Measurements from ENCODE around the gene PCDHGA1. TPM values are rescaled to one million over a fixed set of nuclear protein-coding genes. Genes with fewer than 3 reads are reported as not detected.

The PCDHGA1 gene
- polyA plus RNA-seq, 3 donors = not detected

DNA sequence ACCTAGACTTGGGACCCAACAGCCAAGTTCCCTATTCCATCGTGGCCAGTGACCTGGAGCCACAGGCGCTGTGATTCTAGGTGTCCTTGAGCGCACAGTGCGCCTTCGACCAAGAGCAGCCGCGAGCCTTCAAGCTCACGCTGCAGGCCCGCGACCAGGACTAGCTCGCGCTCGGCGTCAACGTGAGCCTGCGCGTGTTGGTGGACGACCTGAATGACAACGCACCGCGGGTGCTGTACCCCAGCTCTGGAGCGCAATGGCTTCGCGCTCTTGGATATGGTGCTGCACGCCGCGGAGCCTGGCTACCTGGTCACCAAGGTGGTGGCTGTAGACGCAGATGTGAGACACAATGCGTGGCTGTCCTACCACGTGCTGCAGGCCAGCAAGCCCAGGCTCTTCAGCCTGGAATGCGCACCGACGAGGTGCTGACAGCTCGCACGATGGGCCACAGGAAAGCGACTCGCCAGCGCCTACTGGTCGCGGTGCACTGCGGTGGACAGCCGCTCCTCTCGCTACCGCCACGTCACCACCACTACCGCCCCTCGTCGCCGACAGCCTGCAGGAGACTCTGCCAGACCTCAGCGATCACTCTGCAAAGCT, 111.4 kb downstream of the PCDHGA1 start:
- Histone ChIP-seq H2AFZ (ENCODE audit: insufficient read depth, low read depth, low read length, poor library complexity, severe bottlenecking) (no peak overlapping the region), H3K4me2 (replicated peaks; ENCODE audit: extremely low read depth, low read length, poor library complexity, severe bottlenecking) (no peak overlapping the region), H3K36me3 (replicated peaks in 1 of 2; ENCODE audit: control insufficient read depth in 1 of 2, insufficient read depth in 2 of 2, low read length in 2 of 2) (no peaks in the 10 kb centered on the region), H4K20me1 (ENCODE audit: insufficient read depth, low read length) (no peaks in the 10 kb centered on the region), H3K9ac (ENCODE audit: insufficient read depth, low read length, poor library complexity, severe bottlenecking) (no peak overlapping the region), H3K4me1 (ENCODE audit: control insufficient read depth in 1 of 2, insufficient read depth in 2 of 2, low read length in 2 of 2) (no peaks in the 10 kb centered on the region), H3K27ac (ENCODE audit: low read depth in 1 of 2, low read length in 2 of 2) (no peak overlapping the region), H3K79me2 (ENCODE audit: insufficient read depth, low read length) (no peaks in the 10 kb centered on the region), H3K9me3 (replicated peaks in 1 of 2; ENCODE audit: control insufficient read depth in 1 of 2, insufficient read depth in 1 of 2, low read length in 2 of 2) (peaks cover 10 to 18% of the 10 kb centered on the region in 2 donors), H3K27me3 (ENCODE audit: control insufficient read depth in 2 of 2, insufficient read depth in 2 of 2, low read length in 2 of 2) (peaks cover 0 to 15% of the 10 kb centered on the region in 2 donors), H3K4me3 (replicated peaks in 1 of 3; ENCODE audit: low read depth in 2 of 3, low read length in 3 of 3) (no peak overlapping the region)
- H3K4me3 Mint-ChIP-seq = no peak overlapping the region
- H3K9me3 Mint-ChIP-seq = peaks cover 4 to 41% (median 14%) of the 10 kb centered on the region in 7 donors
- H3K27me3 Mint-ChIP-seq (ENCODE audit: low read depth in 3 of 3) = peaks cover 3 to 29% (median 16%) of the 10 kb centered on the region in 3 donors
- H3K4me1 Mint-ChIP-seq = no peaks in the 10 kb centered on the region
- H3K36me3 Mint-ChIP-seq = no peaks in the 10 kb centered on the region
- WGBS (ENCODE audit: insufficient coverage) = 58% methylated on average over 46 of the region's 50 CpGs
- intact Hi-C loops (cut with micrococcal nuclease) = no loop called here
- H3K27ac Mint-ChIP-seq = no peak overlapping the region
- DNase-seq = no peak
- TF ChIP-seq, protein P1, sequence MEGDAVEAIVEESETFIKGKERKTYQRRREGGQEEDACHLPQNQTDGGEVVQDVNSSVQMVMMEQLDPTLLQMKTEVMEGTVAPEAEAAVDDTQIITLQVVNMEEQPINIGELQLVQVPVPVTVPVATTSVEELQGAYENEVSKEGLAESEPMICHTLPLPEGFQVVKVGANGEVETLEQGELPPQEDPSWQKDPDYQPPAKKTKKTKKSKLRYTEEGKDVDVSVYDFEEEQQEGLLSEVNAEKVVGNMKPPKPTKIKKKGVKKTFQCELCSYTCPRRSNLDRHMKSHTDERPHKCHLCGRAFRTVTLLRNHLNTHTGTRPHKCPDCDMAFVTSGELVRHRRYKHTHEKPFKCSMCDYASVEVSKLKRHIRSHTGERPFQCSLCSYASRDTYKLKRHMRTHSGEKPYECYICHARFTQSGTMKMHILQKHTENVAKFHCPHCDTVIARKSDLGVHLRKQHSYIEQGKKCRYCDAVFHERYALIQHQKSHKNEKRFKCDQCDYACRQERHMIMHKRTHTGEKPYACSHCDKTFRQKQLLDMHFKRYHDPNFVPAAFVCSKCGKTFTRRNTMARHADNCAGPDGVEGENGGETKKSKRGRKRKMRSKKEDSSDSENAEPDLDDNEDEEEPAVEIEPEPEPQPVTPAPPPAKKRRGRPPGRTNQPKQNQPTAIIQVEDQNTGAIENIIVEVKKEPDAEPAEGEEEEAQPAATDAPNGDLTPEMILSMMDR (IDR thresholded peaks at IDR 0.05) = no peak

DNA sequence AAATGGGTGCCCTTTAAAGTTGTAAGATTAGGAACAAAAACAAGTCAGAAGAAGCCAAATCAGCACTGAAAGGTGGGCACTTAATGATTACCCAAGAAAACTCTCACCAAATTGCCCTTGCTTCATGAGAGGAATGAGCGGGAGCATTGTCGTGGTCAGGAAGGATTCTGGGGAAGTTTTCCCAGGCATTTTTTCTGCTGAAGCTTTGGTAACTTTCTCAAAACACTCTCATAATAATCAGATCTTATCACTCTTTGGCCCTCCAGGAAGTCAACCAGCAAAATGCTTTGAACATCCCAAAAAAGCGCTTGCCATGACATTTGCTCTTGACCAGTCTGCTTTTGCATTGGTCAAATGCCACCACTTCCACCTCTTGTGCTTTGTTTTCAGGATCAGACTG, 135.0 kb downstream of the PCDHGA1 start:
- Histone ChIP-seq H3K4me3 (replicated peaks in 1 of 3; ENCODE audit: low read depth in 2 of 3, low read length in 3 of 3) (no peak overlapping the region), H2AFZ (ENCODE audit: insufficient read depth, low read depth, low read length, poor library complexity, severe bottlenecking) (no peak overlapping the region), H3K79me2 (ENCODE audit: insufficient read depth, low read length) (no peaks in the 10 kb centered on the region), H4K20me1 (ENCODE audit: insufficient read depth, low read length) (no peaks in the 10 kb centered on the region), H3K27me3 (ENCODE audit: control insufficient read depth in 2 of 2, insufficient read depth in 2 of 2, low read length in 2 of 2) (no peaks in the 10 kb centered on the region), H3K36me3 (replicated peaks in 1 of 2; ENCODE audit: control insufficient read depth in 1 of 2, insufficient read depth in 2 of 2, low read length in 2 of 2) (no peaks in the 10 kb centered on the region), H3K4me1 (ENCODE audit: control insufficient read depth in 1 of 2, insufficient read depth in 2 of 2, low read length in 2 of 2) (no peaks in the 10 kb centered on the region), H3K9me3 (replicated peaks in 1 of 2; ENCODE audit: control insufficient read depth in 1 of 2, insufficient read depth in 1 of 2, low read length in 2 of 2) (no peaks in the 10 kb centered on the region), H3K9ac (ENCODE audit: insufficient read depth, low read length, poor library complexity, severe bottlenecking) (no peak overlapping the region), H3K27ac (ENCODE audit: low read depth in 1 of 2, low read length in 2 of 2) (no peak overlapping the region), H3K4me2 (replicated peaks; ENCODE audit: extremely low read depth, low read length, poor library complexity, severe bottlenecking) (no peak overlapping the region)
- H3K4me1 Mint-ChIP-seq = no peaks in the 10 kb centered on the region
- WGBS (ENCODE audit: insufficient coverage) = 100% methylated on average over 1 of the region's 3 CpGs
- peaks cover 0 to 3% (median 0%) of the 10 kb centered on the region in 7 donors for H3K9me3 Mint-ChIP-seq
- H3K4me3 Mint-ChIP-seq = no peak overlapping the region
- DNase-seq = no peak
- TF ChIP-seq, protein P1 (IDR thresholded peaks at IDR 0.05) = no peak
- H3K27ac Mint-ChIP-seq = no peak overlapping the region
- H3K36me3 Mint-ChIP-seq = no peaks in the 10 kb centered on the region
- intact Hi-C loops (cut with micrococcal nuclease) = no loop called here
- H3K27me3 Mint-ChIP-seq (ENCODE audit: low read depth in 3 of 3) = peaks cover 1 to 11% (median 10%) of the 10 kb centered on the region in 3 donors

Data from CD14-positive monocyte (primary cell).